Stimulated activated CD8-positive, alpha-beta memory T cell treated with anti-CD3 and anti-CD28 coated beads, Interleukin-7, amount 100 ng/mL, for 4 hours (primary cell): ENCODE data around the gene AIP.
"Not testable (repeated sequence)": the region's sequence is repeated elsewhere in the genome, so short reads cannot be mapped to it uniquely, and the experiment has no call there.

Experiments
- DNase-seq, 2 donors: peaks; one replicate each; pipeline ENCODE4 v3.0.0-alpha.2; 2020; ENCODE audit warnings: low read depth in 2 of 2

The AIP gene

GRCh38 chr11:67507242-67507863, 24.5 kb downstream of the AIP start:
- DNase-seq = no peak

- DNase-seq = peak; percentile 93 to 98
These were observed 25.1 kb downstream of the AIP start, which contains the start of gene CDK2AP2 for GRCh38 chr11:67507864-67508485. Gene CDK2AP2 (minus strand): TSS chr11:67508162. CDS start chr11:67508082, 80 bp downstream.

- peak; percentile 97 to 98 for DNase-seq
These were observed 25.8 kb downstream of the AIP start for GRCh38 chr11:67508486-67509121.

GRCh38 chr11:67510023-67510345, 27.2 kb downstream of the AIP start:
- DNase-seq = no peak

GRCh38 chr11:67511558-67511957, 28.7 kb downstream of the AIP start:
- not testable (repeated sequence) for DNase-seq

GRCh38 chr11:67514116-67514515, 31.3 kb downstream of the AIP start:
- DNase-seq = no peak

- DNase-seq = no peak
These were observed 34.0 kb downstream of the AIP start for GRCh38 chr11:67516806-67517205.

GRCh38 chr11:67517784-67518552, 35.1 kb downstream of the AIP start:
- DNase-seq = no peak

- DNase-seq = no peak
These were observed 36.9 kb downstream of the AIP start for GRCh38 chr11:67519726-67520125.

- DNase-seq = no peak
These were observed 38.3 kb downstream of the AIP start for GRCh38 chr11:67520856-67521824.

- DNase-seq = no peak
These were observed 39.1 kb downstream of the AIP start for GRCh38 chr11:67521924-67522323.

GRCh38 chr11:67522338-67522737, 39.5 kb downstream of the AIP start:
- no peak for DNase-seq

GRCh38 chr11:67522844-67523555, 40.2 kb downstream of the AIP start, which contains the start of gene CABP2:
Gene CABP2 (minus strand): TSS chr11:67523446. CDS start chr11:67523326, 120 bp downstream.
- DNase-seq = no peak

- DNase-seq = no peak
These were observed 41.0 kb downstream of the AIP start for GRCh38 chr11:67523556-67524479.

- DNase-seq = no peak
These were observed 41.6 kb downstream of the AIP start for GRCh38 chr11:67524480-67524808.

- DNase-seq = no peak
These were observed 42.6 kb downstream of the AIP start for GRCh38 chr11:67525275-67525976.

GRCh38 chr11:67528376-67528775, 45.5 kb downstream of the AIP start:
- DNase-seq = no peak

- DNase-seq = no peak
These were observed 47.4 kb downstream of the AIP start for GRCh38 chr11:67530282-67530592.

- no peak for DNase-seq
These were observed 50.1 kb downstream of the AIP start for GRCh38 chr11:67532889-67533288.
